HG03558 (cell line): ENCODE results near the gene RAB3C.
"Not testable (repeated sequence)": the region's sequence is repeated elsewhere in the genome, so short reads cannot be mapped to it uniquely, and the experiment has no call there.

ENCODE experiments used
- ATAC-seq: cut with Tn5 transposase; IDR thresholded peaks from one replicate; pipeline ENCODE4 v1.9.1; 2021; ENCODE audit warnings: moderate number of reproducible peaks; ENCODE audit not compliant: unreplicated experiment; ENCODE audit errors: extremely low read depth

Gene RAB3C

DNA sequence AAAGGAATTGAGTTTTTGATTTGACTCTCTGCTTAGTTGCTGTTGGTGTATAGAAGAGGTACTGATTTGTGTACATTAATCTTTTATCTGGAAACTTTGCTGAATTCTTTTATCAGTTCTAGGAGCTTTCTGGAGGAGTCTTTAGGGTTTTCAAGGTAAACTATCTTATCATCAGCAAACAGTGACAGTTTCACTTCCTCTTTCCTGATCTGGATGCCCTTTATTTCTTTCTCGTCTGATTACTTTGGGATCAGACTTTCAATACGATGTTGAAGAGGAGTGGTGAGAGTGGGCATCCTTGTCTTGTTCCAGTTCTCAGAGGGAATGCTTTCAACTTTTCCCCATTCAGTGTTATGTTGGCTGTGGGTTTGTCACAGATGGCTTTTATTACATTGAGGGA, 17.7 kb downstream of the RAB3C start:
- ATAC-seq = not testable (repeated sequence)

DNA sequence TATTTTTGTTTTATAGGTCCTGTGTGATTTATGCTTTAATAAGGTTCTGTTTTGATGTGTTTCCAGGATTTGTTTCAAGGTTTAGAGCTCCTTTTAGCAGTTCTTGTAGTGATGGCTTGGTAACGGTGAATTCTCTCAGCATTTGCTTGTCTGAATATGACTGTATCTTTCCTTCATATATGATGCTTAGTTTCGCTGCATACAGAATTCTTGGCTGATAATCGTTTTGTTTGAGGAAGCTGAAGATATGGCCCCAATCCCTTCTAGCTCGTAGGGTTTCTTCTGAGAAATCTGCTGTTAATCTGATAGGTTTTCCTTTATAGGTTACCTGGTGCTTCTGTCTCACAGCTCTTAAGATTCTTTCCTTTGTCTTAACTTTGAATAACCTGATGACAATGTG, 20.0 kb downstream of the RAB3C start:
- ATAC-seq = not testable (repeated sequence)

DNA sequence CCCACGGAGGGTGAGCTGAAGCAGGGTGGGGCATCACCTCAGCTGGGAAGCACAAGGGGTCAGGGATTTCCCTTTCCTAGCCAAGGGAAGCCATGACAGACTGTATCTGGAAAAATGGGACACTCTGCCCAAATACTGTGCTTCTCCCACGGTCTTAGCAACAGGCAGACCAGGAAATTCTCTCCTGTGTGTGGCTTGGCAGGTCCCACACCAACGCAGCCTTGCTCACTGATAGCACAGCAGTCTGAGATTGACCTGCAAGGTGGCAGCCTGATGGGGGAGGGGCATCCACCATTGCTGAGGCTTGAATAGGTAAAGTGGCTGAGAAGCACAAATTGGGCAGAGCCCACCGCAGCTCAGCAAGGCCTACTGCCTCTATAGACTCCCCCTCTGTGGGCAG, 23.2 kb downstream of the RAB3C start:
- no peak for ATAC-seq

- ATAC-seq = no peak
Measured at GRCh38 chr5:58615972-58616371, 33.1 kb downstream of the RAB3C start.

DNA sequence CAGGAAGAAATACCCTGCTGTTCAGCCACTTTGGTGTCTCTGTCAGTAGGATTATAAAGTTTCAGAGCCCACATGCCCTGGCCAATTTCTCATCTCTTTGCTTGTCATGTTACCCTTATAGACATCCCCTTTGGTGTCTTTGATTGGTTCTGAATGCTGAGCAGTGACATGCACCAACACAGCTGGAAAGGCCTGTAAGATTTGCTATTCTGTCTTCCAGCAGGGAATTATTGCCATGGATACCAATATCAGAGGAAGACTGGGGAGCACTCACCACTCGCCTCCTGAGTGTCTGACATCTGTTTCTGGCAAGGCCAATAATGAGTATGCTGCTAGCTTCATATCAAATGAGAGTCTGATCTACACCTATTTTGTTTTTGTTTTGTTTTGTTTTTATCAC, 34.4 kb downstream of the RAB3C start:
- ATAC-seq = no peak

- ATAC-seq = no peak
Measured at GRCh38 chr5:58620336-58620735, 37.5 kb downstream of the RAB3C start.

DNA sequence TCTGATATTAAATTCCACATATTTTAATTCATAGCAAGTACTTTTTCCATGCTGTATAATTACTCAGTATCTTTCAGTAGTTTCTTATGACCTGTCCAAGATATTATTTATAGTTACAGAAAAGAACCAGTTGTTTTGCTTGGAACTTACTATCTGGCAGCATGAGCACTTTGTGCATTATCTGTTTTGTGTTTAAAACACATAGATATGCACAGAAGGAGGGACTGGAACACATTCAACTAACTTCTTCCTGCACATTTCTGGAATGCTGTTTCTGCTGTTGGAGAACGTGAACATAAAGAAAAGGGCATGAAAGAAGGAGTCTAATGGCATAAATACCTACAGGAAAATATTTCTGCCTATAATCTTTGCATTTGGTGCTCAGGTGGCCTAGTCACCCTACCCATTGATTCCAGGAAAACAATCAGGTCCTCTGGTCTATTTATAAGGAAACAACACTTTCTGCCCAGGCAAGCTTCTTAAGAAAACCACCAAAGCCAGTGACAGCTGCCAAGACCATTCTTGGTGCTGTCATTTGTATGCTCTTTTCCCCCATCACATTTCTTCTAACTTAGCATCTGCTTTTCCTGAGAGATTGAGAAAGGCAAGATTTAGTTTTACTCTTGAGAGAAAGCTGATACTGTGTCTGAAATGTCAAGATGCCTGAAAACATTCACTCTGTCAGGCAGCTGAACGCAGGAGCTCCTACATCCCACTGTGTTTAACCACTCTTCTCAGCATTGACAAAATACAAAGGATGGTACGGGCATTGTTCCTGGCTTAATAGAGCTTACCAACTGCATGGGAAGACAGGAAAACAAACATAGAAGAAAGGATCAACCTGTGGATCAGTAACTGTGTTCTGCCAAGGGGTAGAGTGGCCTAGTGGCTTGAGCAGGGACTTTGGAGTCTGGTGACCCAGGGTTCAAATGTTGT, 40.3 kb downstream of the RAB3C start:
- no peak for ATAC-seq

GRCh38 chr5:58628626-58629025, 45.8 kb downstream of the RAB3C start:
- no peak for ATAC-seq

DNA sequence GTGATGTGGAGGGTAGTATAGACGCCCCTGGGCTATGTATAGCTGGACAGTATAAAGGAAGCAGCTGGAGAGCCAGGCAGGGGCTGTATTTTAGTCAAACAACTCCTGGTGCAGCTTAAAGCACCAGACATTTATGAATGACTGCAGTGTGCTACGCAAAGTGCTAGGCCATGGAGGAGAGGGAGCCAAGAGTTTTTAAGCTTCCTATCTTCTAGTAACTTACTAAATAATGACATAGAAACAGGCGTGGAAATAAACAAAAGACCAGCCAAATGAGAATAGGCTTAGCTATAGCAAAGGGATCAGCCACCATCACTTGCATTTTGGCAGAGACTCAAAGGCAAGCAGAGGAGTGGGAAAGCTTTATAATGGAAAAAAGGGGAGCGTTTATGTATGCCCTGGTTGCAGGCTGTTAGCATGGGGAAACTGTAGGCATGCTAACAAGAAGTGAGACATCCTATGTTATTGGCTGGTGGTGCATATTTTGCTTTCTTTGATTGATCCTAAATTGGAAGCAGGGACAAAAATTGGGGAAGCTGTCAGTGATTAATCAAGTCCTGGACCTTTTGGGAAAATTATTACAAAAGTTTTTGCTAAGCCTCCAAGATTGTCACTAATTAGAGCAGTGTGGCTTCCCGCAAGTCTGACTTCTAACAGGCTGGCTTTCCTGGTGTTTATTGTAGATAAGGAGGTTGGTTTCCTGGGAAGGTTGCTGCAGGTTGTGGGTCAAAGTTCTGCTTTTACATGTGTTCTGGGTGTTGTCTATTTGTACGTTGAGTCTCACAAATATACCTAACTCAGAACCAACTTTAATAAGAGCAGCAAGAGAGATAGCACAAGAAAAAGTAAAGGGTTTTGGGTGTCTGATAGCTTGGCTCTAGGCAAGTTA, 46.6 kb downstream of the RAB3C start:
- ATAC-seq = no peak

DNA sequence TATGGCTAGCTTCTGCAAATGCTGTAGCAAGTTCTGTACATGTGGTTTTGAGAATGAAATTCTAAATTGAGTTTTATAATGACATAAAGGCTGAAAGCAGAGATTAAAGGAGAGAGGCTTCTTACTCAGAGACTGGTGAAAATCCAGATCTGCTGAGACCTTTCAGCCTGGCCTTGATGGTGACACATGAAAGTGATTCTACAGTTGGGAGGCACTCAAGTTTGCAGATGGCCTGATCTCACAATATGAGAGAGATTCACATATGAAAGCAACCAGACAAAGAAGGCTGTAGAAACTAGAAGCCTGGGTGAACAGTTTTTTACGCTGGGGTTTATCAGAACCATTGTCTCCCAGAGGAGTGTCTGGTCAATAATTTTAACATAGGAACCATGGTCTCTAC, 49.0 kb downstream of the RAB3C start:
- no peak for ATAC-seq

- ATAC-seq = no peak
Measured at GRCh38 chr5:58635416-58635815, 52.5 kb downstream of the RAB3C start.

- ATAC-seq = no peak
Measured at GRCh38 chr5:58640011-58640410, 57.1 kb downstream of the RAB3C start.

DNA sequence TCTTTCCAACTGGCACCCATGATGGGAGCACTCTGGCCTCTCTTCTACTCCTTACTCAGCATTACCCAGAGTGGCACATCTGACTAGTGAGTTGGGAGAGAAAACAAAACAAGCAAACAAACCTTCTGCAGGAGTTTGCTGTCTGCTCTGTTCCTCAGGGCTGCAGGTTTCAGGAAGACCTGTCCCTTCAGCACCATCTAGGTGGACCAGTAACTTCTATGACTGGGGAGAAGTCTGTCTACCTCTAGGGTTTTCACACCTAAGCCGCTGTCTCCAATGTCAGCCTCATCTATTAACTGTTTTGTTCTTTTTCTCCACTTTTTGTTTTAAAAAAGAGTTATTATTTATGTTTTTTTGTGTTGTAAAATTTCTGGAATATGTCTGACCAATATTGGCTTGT, 58.7 kb downstream of the RAB3C start:
- no peak for ATAC-seq

DNA sequence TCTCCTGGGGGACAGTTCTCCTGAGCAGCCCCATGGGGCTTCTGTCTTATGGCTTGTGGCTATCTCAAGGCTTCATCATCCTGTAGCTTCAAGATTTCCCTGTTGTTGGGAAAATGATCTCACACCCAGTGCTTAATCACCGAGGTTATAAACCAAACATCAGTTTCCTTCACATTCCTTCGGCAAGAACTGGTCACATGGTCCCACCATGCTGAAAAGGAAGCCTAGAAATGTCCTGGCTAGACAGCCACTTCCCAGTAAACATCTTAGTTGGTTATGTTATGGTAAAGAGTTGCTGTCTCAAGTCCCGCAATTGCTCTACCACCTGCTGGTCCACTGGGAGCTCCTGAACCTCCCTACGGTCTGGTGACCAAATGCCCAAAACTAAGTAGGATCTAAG, 66.0 kb downstream of the RAB3C start:
- ATAC-seq = no peak

DNA sequence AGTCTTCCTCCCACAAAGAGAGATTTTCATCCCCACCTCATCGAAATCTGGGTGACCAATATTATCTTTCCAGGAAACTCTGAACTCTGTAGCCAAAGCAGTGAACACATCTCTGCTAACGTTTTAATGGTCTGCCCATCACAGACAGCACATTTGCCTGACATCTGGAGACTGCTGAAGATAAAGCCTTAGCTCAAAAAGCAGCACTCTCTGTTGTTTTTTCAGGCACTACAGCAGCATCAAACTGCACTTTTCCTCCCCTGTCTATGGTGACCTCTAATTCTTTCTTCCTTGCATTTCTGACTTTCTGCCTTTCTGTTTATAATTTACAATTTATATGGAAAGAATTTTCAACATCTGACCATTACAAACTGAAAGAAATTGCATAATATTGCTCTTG, 66.8 kb downstream of the RAB3C start:
- no peak for ATAC-seq

DNA sequence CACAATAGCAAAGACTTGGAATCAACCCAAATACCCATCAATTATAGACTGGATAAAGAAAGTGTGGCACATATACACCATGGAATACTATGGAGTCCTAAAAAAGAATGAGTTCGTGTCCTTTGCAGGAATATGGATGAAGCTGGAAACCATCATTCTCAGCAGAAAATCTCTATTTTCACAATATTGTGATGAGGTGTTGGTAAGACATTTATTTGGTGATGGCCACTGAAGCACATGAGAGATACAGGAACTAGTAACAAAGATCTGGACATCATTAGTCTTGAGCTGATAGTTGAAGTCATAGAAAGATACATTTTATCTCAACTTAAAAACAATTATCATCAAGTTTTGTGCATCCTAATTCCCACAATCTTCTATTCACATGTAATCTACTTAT, 70.6 kb downstream of the RAB3C start:
- no peak for ATAC-seq

DNA sequence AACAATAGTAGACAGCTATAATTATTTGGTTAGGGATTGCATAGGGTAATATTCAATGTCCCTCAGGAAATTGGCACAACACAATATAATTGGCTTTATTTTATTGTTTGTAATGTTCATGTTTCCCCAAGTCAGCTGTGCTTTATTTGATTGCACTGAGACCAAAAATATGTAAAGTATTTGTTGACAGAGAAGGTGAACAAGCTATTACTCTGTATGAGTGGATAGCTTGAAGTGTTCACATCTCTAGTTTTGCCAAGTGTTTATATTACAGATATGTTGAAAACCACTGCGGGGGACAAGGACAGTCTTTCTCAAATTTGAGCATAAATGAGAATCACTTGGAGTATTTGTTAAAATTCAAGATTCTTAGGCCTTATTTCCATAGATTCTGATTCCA, 83.3 kb downstream of the RAB3C start:
- ATAC-seq = no peak

DNA sequence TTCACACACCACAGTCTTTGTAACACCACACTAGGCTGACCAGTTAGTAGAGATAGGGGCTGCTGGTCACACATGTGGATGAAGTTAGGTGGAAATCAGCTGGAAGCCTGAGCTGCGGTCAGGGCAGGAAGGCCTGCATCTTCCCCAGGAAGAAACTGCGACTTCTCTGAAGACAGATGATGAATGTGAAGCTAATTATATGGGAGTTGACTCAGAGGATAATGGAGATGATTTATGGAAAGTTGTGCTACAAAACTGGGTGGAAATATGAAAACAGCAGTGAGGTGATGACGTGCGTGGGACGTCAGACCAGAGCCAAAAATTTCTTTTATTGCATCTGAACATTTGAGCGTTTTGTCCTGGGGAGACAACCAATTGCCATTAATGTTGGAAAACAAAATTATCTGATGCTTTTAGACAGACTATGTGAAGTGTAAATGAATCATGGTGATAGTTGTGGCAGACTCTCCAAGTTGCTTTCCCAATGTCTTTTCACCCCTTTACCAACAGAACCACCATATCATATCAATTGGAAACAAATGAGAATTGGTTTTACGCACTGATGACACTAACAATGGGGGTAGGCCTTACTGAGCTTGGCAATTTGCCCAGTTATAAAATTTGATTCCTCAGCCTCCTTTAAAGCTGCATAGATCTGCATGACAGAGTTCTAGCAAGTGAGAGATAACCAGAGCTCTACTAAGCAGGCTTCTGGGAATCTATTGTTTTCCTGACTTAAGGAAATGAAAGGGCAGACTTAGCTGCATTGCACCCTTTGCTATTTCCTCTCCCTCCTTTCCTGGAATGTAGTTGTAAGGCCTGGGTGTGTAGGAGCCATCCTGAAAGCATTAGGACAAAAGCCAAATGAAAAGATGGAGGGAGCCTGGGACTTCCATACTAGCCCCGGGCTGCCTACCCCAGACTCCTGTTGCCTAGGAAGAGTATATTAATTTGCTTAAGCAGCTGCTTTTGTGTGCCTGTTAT, 84.0 kb downstream of the RAB3C start:
- ATAC-seq = no peak

DNA sequence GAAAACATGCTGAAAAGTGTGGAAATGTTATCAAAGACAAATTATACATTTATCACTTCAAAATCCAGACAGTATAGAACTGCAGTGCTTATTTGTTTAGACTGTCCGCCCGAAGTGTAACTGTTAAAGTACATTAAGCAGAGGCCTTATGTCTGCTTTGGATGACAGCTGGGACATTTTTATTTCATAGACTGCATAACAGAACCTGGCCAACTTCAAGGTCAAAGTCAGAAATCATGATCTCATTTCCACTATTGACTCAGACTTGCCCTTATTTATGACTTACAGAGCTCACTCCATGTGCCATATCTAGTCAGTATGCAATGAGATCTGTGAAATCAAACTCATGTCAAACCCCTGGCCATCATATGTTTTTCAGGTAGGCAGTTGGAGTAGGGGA, 87.7 kb downstream of the RAB3C start:
- ATAC-seq = no peak

- no peak for ATAC-seq
Measured at GRCh38 chr5:58671155-58671554, 88.3 kb downstream of the RAB3C start.
